H1 (cell line): ENCODE results near the gene ANAPC5.

Source experiments
- BACH1 ChIP-seq: IDR thresholded peaks from 2 replicates; pipeline ENCODE4 v1.6.1; 2012; ENCODE audit warnings: low read length, improper control_type of control experiment
- CEBPB ChIP-seq: IDR thresholded peaks from 2 replicates; pipeline ENCODE4 v1.6.1; 2012; ENCODE audit warnings: low read depth, low read length
- EZH2 ChIP-seq: fragments of 200-600 bp; sonication (generic); IDR thresholded peaks from 2 replicates; pipeline ENCODE4 v1.7.1; 2012; ENCODE audit warnings: low read depth, mild to moderate bottlenecking, moderate library complexity, low read length, inconsistent platforms; ENCODE audit not compliant: severe bottlenecking
- GABPA ChIP-seq: IDR thresholded peaks from 2 replicates; pipeline ENCODE4 v1.6.1; 2011; ENCODE audit warnings: mild to moderate bottlenecking, low read length, moderate library complexity, borderline replicate concordance; ENCODE audit not compliant: insufficient read depth
- JUN ChIP-seq: IDR thresholded peaks from 2 replicates; pipeline ENCODE4 v1.6.1; 2011; ENCODE audit warnings: low read depth, mild to moderate bottlenecking, improper control_type of control experiment, low read length
- NRF1 ChIP-seq: IDR thresholded peaks from 2 replicates; pipeline ENCODE4 v1.6.1; 2011; ENCODE audit warnings: mild to moderate bottlenecking, low read depth, low read length, improper control_type of control experiment
- POLR2A ChIP-seq, 2 experiments: IDR thresholded peaks; 1 replicate in 1 of 2; 2 replicates in 1 of 2; pipeline ENCODE4 v1.6.1; 2011; ENCODE audit warnings: low read depth in 2 of 2, low read length in 2 of 2, mild to moderate bottlenecking in 2 of 2; ENCODE audit errors: control extremely low read depth in 1 of 2
- SIN3A ChIP-seq, 2 experiments: IDR thresholded peaks in 1 of 2; conservative IDR thresholded peaks in 1 of 2; 2 replicates each; pipeline ENCODE4 v1.6.1; 2011 to 2012; ENCODE audit warnings: low read length in 2 of 2, improper control_type of control experiment in 1 of 2, low read depth in 1 of 2, mild to moderate bottlenecking in 1 of 2
- SP4 ChIP-seq: IDR thresholded peaks from 2 replicates; pipeline ENCODE4 v1.6.1; 2012; ENCODE audit warnings: low read length, inconsistent platforms
- TF ChIP-seq, protein P1 (sequence below), 3 experiments: IDR thresholded peaks; 1 replicate in 2 of 3; 2 replicates in 1 of 3; pipeline versions ENCODE4 v1.5.1 to v1.6.1; 2011; ENCODE audit warnings: low read length in 3 of 3, mild to moderate bottlenecking in 3 of 3, inconsistent platforms in 2 of 3, low read depth in 1 of 3, moderate library complexity in 1 of 3; ENCODE audit not compliant: insufficient read depth in 1 of 3; ENCODE audit errors: control extremely low read depth in 1 of 3

DNA sequence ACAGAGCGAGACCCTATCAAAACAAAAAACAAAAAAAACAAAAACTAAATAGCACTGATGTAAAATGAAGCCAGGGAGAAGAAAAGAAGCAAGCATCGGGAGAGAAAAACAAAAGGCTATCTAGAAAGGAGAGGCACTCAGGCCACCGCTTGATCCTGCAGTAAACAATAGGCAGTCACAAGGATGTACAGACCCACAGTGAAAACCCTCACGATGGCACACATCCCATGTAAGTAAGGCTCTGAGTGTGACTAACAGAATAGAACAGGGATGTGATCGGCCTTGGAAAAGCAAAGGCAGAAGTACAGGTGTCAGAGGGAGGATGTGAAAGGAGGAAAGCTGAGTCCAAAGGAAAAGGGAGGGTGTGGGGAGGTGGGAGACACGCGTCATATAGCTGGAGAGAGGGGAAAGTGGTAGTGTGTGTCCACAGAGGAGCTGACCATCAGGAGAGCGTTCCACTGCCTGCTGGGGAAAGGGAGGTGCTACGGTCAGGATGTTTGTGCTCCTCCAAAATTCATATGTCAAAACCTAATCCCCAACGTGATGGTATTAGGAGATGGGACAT lies 87.2 kb downstream of the ANAPC5 start:
- TF ChIP-seq, protein P1, sequence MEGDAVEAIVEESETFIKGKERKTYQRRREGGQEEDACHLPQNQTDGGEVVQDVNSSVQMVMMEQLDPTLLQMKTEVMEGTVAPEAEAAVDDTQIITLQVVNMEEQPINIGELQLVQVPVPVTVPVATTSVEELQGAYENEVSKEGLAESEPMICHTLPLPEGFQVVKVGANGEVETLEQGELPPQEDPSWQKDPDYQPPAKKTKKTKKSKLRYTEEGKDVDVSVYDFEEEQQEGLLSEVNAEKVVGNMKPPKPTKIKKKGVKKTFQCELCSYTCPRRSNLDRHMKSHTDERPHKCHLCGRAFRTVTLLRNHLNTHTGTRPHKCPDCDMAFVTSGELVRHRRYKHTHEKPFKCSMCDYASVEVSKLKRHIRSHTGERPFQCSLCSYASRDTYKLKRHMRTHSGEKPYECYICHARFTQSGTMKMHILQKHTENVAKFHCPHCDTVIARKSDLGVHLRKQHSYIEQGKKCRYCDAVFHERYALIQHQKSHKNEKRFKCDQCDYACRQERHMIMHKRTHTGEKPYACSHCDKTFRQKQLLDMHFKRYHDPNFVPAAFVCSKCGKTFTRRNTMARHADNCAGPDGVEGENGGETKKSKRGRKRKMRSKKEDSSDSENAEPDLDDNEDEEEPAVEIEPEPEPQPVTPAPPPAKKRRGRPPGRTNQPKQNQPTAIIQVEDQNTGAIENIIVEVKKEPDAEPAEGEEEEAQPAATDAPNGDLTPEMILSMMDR (IDR thresholded peaks at IDR 0.05; ENCODE audit: control extremely low read depth in 1 of 3, insufficient read depth in 1 of 3, low read depth in 1 of 3, low read length in 3 of 3): no peak
- TF ChIP-seq EZH2 (no peak), GABPA (no peak), SP4 (no peak), POLR2A (IDR thresholded peaks at IDR 0.05; ENCODE audit: control extremely low read depth in 1 of 2, low read depth in 2 of 2, low read length in 2 of 2) (no peak), CEBPB (no peak), NRF1 (no peak), SIN3A (conservative IDR thresholded peaks at IDR 0.05 in 1 of 2, IDR thresholded peaks at IDR 0.05 in 1 of 2; ENCODE audit: low read depth in 1 of 2, low read length in 2 of 2) (no peak), BACH1 (no peak), JUN (no peak)
